ENCODE measurements around the gene TSPAN3.

The TSPAN3 gene

GRCh38 chr15:77064063-77064462 lies 6.8 kb downstream of the TSPAN3 start:
- Histone ChIP-seq H3K36me3 (ENCODE audit: control insufficient read depth, insufficient read depth, low read length) (no peaks in the 10 kb centered on the region), H3K27me3 (ENCODE audit: control insufficient read depth, insufficient read depth, low read length) (no peaks in the 10 kb centered on the region), H3K4me1 (ENCODE audit: control insufficient read depth, insufficient read depth, low read length) (peaks cover 59% of the 10 kb centered on the region), H3K4me3 (ENCODE audit: low read length) (no peak overlapping the region), H3K9me3 (ENCODE audit: control insufficient read depth, low read length) (no peaks in the 10 kb centered on the region), H3K9ac (ENCODE audit: low read length) (peak overlapping the region; percentile 40)

GRCh38 chr15:77063249-77063648 lies 7.7 kb downstream of the TSPAN3 start:
- H3K9ac ChIP-seq (ENCODE audit: low read length): no peak overlapping the region
- H3K4me3 ChIP-seq (ENCODE audit: low read length): no peak overlapping the region
- no peaks in the 10 kb centered on the region for H3K27me3 ChIP-seq (ENCODE audit: control insufficient read depth, insufficient read depth, low read length)
- no peaks in the 10 kb centered on the region for H3K36me3 ChIP-seq (ENCODE audit: control insufficient read depth, insufficient read depth, low read length)
- peaks cover 50% of the 10 kb centered on the region for H3K4me1 ChIP-seq (ENCODE audit: control insufficient read depth, insufficient read depth, low read length)
- no peaks in the 10 kb centered on the region for H3K9me3 ChIP-seq (ENCODE audit: control insufficient read depth, low read length)

GRCh38 chr15:77060546-77060945 lies 10.4 kb downstream of the TSPAN3 start:
- Histone ChIP-seq H3K4me1 (ENCODE audit: control insufficient read depth, insufficient read depth, low read length) (peaks cover 47% of the 10 kb centered on the region), H3K27me3 (ENCODE audit: control insufficient read depth, insufficient read depth, low read length) (no peaks in the 10 kb centered on the region), H3K36me3 (ENCODE audit: control insufficient read depth, insufficient read depth, low read length) (no peaks in the 10 kb centered on the region), H3K9ac (ENCODE audit: low read length) (no peak overlapping the region), H3K4me3 (ENCODE audit: low read length) (no peak overlapping the region), H3K9me3 (ENCODE audit: control insufficient read depth, low read length) (no peaks in the 10 kb centered on the region)

- no peaks in the 10 kb centered on the region for H3K36me3 ChIP-seq (ENCODE audit: control insufficient read depth, insufficient read depth, low read length)
- no peaks in the 10 kb centered on the region for H3K9me3 ChIP-seq (ENCODE audit: control insufficient read depth, low read length)
- no peaks in the 10 kb centered on the region for H3K27me3 ChIP-seq (ENCODE audit: control insufficient read depth, insufficient read depth, low read length)
- H3K4me3 ChIP-seq (ENCODE audit: low read length): no peak overlapping the region
- H3K4me1 ChIP-seq (ENCODE audit: control insufficient read depth, insufficient read depth, low read length): peaks cover 47% of the 10 kb centered on the region
- peak overlapping the region; percentile 17 for H3K9ac ChIP-seq (ENCODE audit: low read length)
These were observed 11.0 kb downstream of the TSPAN3 start for GRCh38 chr15:77059786-77060361.

- H3K9me3 ChIP-seq (ENCODE audit: control insufficient read depth, low read length): no peaks in the 10 kb centered on the region
- no peaks in the 10 kb centered on the region for H3K27me3 ChIP-seq (ENCODE audit: control insufficient read depth, insufficient read depth, low read length)
- H3K9ac ChIP-seq (ENCODE audit: low read length): no peak overlapping the region
- no peak overlapping the region for H3K4me3 ChIP-seq (ENCODE audit: low read length)
- no peaks in the 10 kb centered on the region for H3K36me3 ChIP-seq (ENCODE audit: control insufficient read depth, insufficient read depth, low read length)
- peaks cover 48% of the 10 kb centered on the region for H3K4me1 ChIP-seq (ENCODE audit: control insufficient read depth, insufficient read depth, low read length)
These were observed 12.4 kb downstream of the TSPAN3 start for GRCh38 chr15:77058468-77058867.

- H3K9ac ChIP-seq (ENCODE audit: low read length): no peak overlapping the region
- no peaks in the 10 kb centered on the region for H3K36me3 ChIP-seq (ENCODE audit: control insufficient read depth, insufficient read depth, low read length)
- peaks cover 47% of the 10 kb centered on the region for H3K4me1 ChIP-seq (ENCODE audit: control insufficient read depth, insufficient read depth, low read length)
- no peaks in the 10 kb centered on the region for H3K9me3 ChIP-seq (ENCODE audit: control insufficient read depth, low read length)
- no peaks in the 10 kb centered on the region for H3K27me3 ChIP-seq (ENCODE audit: control insufficient read depth, insufficient read depth, low read length)
- no peak overlapping the region for H3K4me3 ChIP-seq (ENCODE audit: low read length)
These were observed 13.2 kb downstream of the TSPAN3 start for GRCh38 chr15:77057685-77058084.

- no peaks in the 10 kb centered on the region for H3K9me3 ChIP-seq (ENCODE audit: control insufficient read depth, low read length)
- no peak overlapping the region for H3K4me3 ChIP-seq (ENCODE audit: low read length)
- H3K27me3 ChIP-seq (ENCODE audit: control insufficient read depth, insufficient read depth, low read length): no peaks in the 10 kb centered on the region
- H3K4me1 ChIP-seq (ENCODE audit: control insufficient read depth, insufficient read depth, low read length): peaks cover 47% of the 10 kb centered on the region
- H3K36me3 ChIP-seq (ENCODE audit: control insufficient read depth, insufficient read depth, low read length): no peaks in the 10 kb centered on the region
- H3K9ac ChIP-seq (ENCODE audit: low read length): no peak overlapping the region
These were observed 13.8 kb downstream of the TSPAN3 start for GRCh38 chr15:77057072-77057471.

GRCh38 chr15:77053709-77054108 lies 17.2 kb downstream of the TSPAN3 start:
- H3K27me3 ChIP-seq (ENCODE audit: control insufficient read depth, insufficient read depth, low read length): no peaks in the 10 kb centered on the region
- H3K9ac ChIP-seq (ENCODE audit: low read length): no peak overlapping the region
- peaks cover 33% of the 10 kb centered on the region for H3K4me1 ChIP-seq (ENCODE audit: control insufficient read depth, insufficient read depth, low read length)
- no peaks in the 10 kb centered on the region for H3K36me3 ChIP-seq (ENCODE audit: control insufficient read depth, insufficient read depth, low read length)
- H3K9me3 ChIP-seq (ENCODE audit: control insufficient read depth, low read length): no peaks in the 10 kb centered on the region
- H3K4me3 ChIP-seq (ENCODE audit: low read length): no peak overlapping the region

GRCh38 chr15:77052556-77052955 lies 18.4 kb downstream of the TSPAN3 start:
- Histone ChIP-seq H3K9me3 (ENCODE audit: control insufficient read depth, low read length) (no peaks in the 10 kb centered on the region), H3K36me3 (ENCODE audit: control insufficient read depth, insufficient read depth, low read length) (no peaks in the 10 kb centered on the region), H3K4me1 (ENCODE audit: control insufficient read depth, insufficient read depth, low read length) (peaks cover 32% of the 10 kb centered on the region), H3K9ac (ENCODE audit: low read length) (no peak overlapping the region), H3K4me3 (ENCODE audit: low read length) (no peak overlapping the region), H3K27me3 (ENCODE audit: control insufficient read depth, insufficient read depth, low read length) (no peaks in the 10 kb centered on the region)

- Histone ChIP-seq H3K27me3 (ENCODE audit: control insufficient read depth, insufficient read depth, low read length) (no peaks in the 10 kb centered on the region), H3K4me3 (ENCODE audit: low read length) (no peak overlapping the region), H3K36me3 (ENCODE audit: control insufficient read depth, insufficient read depth, low read length) (peaks cover 15% of the 10 kb centered on the region), H3K9ac (ENCODE audit: low read length) (no peak overlapping the region), H3K4me1 (ENCODE audit: control insufficient read depth, insufficient read depth, low read length) (peaks cover 3% of the 10 kb centered on the region), H3K9me3 (ENCODE audit: control insufficient read depth, low read length) (no peaks in the 10 kb centered on the region)
These were observed 22.6 kb downstream of the TSPAN3 start for GRCh38 chr15:77048135-77048876.

GRCh38 chr15:77046704-77047412 lies 24.1 kb downstream of the TSPAN3 start:
- no peak overlapping the region for H3K4me3 ChIP-seq (ENCODE audit: low read length)
- H3K27me3 ChIP-seq (ENCODE audit: control insufficient read depth, insufficient read depth, low read length): no peaks in the 10 kb centered on the region
- no peaks in the 10 kb centered on the region for H3K9me3 ChIP-seq (ENCODE audit: control insufficient read depth, low read length)
- no peaks in the 10 kb centered on the region for H3K4me1 ChIP-seq (ENCODE audit: control insufficient read depth, insufficient read depth, low read length)
- H3K36me3 ChIP-seq (ENCODE audit: control insufficient read depth, insufficient read depth, low read length): peaks cover 16% of the 10 kb centered on the region
- no peak overlapping the region for H3K9ac ChIP-seq (ENCODE audit: low read length)

GRCh38 chr15:77045985-77046384 lies 24.9 kb downstream of the TSPAN3 start:
- H3K9ac ChIP-seq (ENCODE audit: low read length): no peak overlapping the region

More at GRCh38 chr15:77045985-77046384, 24.9 kb downstream of the TSPAN3 start:
- H3K9me3 ChIP-seq (ENCODE audit: control insufficient read depth, low read length): no peaks in the 10 kb centered on the region
- no peak overlapping the region for H3K4me3 ChIP-seq (ENCODE audit: low read length)
- H3K27me3 ChIP-seq (ENCODE audit: control insufficient read depth, insufficient read depth, low read length): no peaks in the 10 kb centered on the region
- H3K4me1 ChIP-seq (ENCODE audit: control insufficient read depth, insufficient read depth, low read length): no peaks in the 10 kb centered on the region
- H3K36me3 ChIP-seq (ENCODE audit: control insufficient read depth, insufficient read depth, low read length): peaks cover 19% of the 10 kb centered on the region
